HEK293 (cell line): ENCODE results near the gene MED13L.

Source experiments
- CTCF ChIA-PET: fragments of 350-600 bp; formaldehyde crosslinking; extraction: SDS; loops from one replicate; lab custom pipeline; 2021; ENCODE audit warnings: antibody characterized with exemption; lab: Yijun Ruan, JAX
- POLR2A ChIA-PET: fragments of 300-600 bp; formaldehyde crosslinking; extraction: SDS; loops from one replicate; lab custom pipeline; 2020; ENCODE audit warnings: antibody characterized with exemption, inconsistent platforms; lab: Yijun Ruan, JAX
- H3K27ac ChIP-seq: fragments of 200-500 bp; sonication (Bioruptor generic); 2 replicates; pipeline ENCODE4 v1.5.1; 2014; ENCODE audit warnings: low read depth, low read length, control low read depth, inconsistent platforms; ENCODE audit errors: extremely low read depth
- H3K36me3 ChIP-seq, 2 experiments: fragments of 200-500 bp in 1 of 2; sonication (Bioruptor generic) in 1 of 2; 1 replicate in 1 of 2; 2 replicates in 1 of 2; pipeline ENCODE4 v1.5.1; 2014 to 2017; ENCODE audit warnings: inconsistent platforms in 2 of 2, low read length in 2 of 2; ENCODE audit not compliant: control insufficient read depth in 2 of 2, insufficient read depth in 1 of 2
- H3K4me1 ChIP-seq: fragments of 200-500 bp; sonication (Bioruptor generic); 2 replicates; pipeline ENCODE4 v1.5.1; 2014; ENCODE audit warnings: mild to moderate bottlenecking, low read length, inconsistent platforms; ENCODE audit not compliant: control insufficient read depth, insufficient read depth
- H3K4me3 ChIP-seq: 2 replicates; pipeline ENCODE4 v1.5.1; 2011; ENCODE audit warnings: low read depth, mild to moderate bottlenecking, control low read depth, low read length, moderate library complexity
- H3K9me3 ChIP-seq: fragments of 200-500 bp; sonication (Bioruptor generic); 2 replicates; pipeline ENCODE4 v1.5.1; 2014; ENCODE audit warnings: low read depth, low read length, inconsistent platforms; ENCODE audit not compliant: control insufficient read depth, insufficient read depth
- GLI2 ChIP-seq: fragments of 450-650 bp; formaldehyde crosslinking; IDR thresholded peaks from 2 replicates; pipeline ENCODE4; 2017; ENCODE audit warnings: missing biosample characterization, missing genetic modification characterization, low read depth, borderline replicate concordance
- KLF16 ChIP-seq: fragments of 450-650 bp; formaldehyde crosslinking; IDR thresholded peaks from 2 replicates; pipeline ENCODE4 v1.5.1; 2017; ENCODE audit warnings: missing biosample characterization, missing genetic modification characterization
- MYNN ChIP-seq: fragments of 450-650 bp; formaldehyde crosslinking; IDR thresholded peaks from 2 replicates; pipeline ENCODE4 v1.5.1; 2016; ENCODE audit warnings: missing biosample characterization, missing genetic modification characterization, borderline replicate concordance
- PATZ1 ChIP-seq: fragments of 450-650 bp; formaldehyde crosslinking; IDR thresholded peaks from 2 replicates; pipeline ENCODE4 v1.5.1; 2016; ENCODE audit warnings: missing biosample characterization, missing genetic modification characterization
- SP2 ChIP-seq: fragments of 450-650 bp; formaldehyde crosslinking; IDR thresholded peaks from 2 replicates; pipeline ENCODE4 v1.5.1; 2016; ENCODE audit warnings: missing biosample characterization, missing genetic modification characterization
- TRIM28 ChIP-seq: IDR thresholded peaks from 2 replicates; pipeline ENCODE4 v1.6.1; 2011; ENCODE audit warnings: low read length, control low read depth, borderline replicate concordance
- ZBTB11 ChIP-seq: fragments of 450-650 bp; formaldehyde crosslinking; conservative IDR thresholded peaks from 2 replicates; pipeline ENCODE4 v1.5.1; 2016; ENCODE audit warnings: low read depth, missing biosample characterization, missing genetic modification characterization
- ZBTB21 ChIP-seq: fragments of 450-650 bp; formaldehyde crosslinking; IDR thresholded peaks from 2 replicates; pipeline ENCODE4 v1.5.1; 2017; ENCODE audit warnings: missing biosample characterization, missing genetic modification characterization
- ZBTB49 ChIP-seq: fragments of 450-650 bp; formaldehyde crosslinking; IDR thresholded peaks from 2 replicates; pipeline ENCODE4 v1.5.1; 2016; ENCODE audit warnings: missing biosample characterization, missing genetic modification characterization, low read depth
- ZBTB8A ChIP-seq: fragments of 450-650 bp; formaldehyde crosslinking; IDR thresholded peaks from 2 replicates; pipeline ENCODE4 v1.5.1; 2016; ENCODE audit warnings: missing biosample characterization, missing genetic modification characterization
- ZFP37 ChIP-seq: fragments of 450-650 bp; formaldehyde crosslinking; IDR thresholded peaks from 2 replicates; pipeline ENCODE4 v1.5.1; 2016; ENCODE audit warnings: missing biosample characterization, missing genetic modification characterization
- ZNF112 ChIP-seq: fragments of 450-650 bp; formaldehyde crosslinking; IDR thresholded peaks from 2 replicates; pipeline ENCODE4 v1.5.0; 2017; ENCODE audit warnings: missing biosample characterization, missing genetic modification characterization
- ZNF121 ChIP-seq: fragments of 450-650 bp; formaldehyde crosslinking; IDR thresholded peaks from 2 replicates; pipeline ENCODE4 v1.5.1; 2016; ENCODE audit warnings: missing biosample characterization, missing genetic modification characterization
- ZNF133 ChIP-seq: fragments of 450-650 bp; formaldehyde crosslinking; IDR thresholded peaks from 2 replicates; pipeline ENCODE4 v1.5.1; 2016; ENCODE audit warnings: missing biosample characterization, missing genetic modification characterization
- ZNF274 ChIP-seq, 2 experiments: fragments of 200-500 bp in 1 of 2; fragments of 450-650 bp in 1 of 2; sonication (Bioruptor generic) in 1 of 2; formaldehyde crosslinking in 1 of 2; IDR thresholded peaks; 2 replicates each; pipeline versions ENCODE4 v1.5.1 to v1.6.1; 2014 to 2016; ENCODE audit warnings: borderline replicate concordance in 1 of 2, inconsistent platforms in 1 of 2, low read length in 1 of 2, missing biosample characterization in 1 of 2, missing genetic modification characterization in 1 of 2
- ZNF416 ChIP-seq: fragments of 450-650 bp; formaldehyde crosslinking; IDR thresholded peaks from 2 replicates; pipeline ENCODE4 v1.5.1; 2016; ENCODE audit warnings: missing biosample characterization, missing genetic modification characterization
- ZNF449 ChIP-seq: fragments of 450-650 bp; formaldehyde crosslinking; IDR thresholded peaks from 2 replicates; pipeline ENCODE4 v1.5.1; 2017; ENCODE audit warnings: missing biosample characterization, mild to moderate bottlenecking, missing genetic modification characterization, moderate library complexity
- ZNF549 ChIP-seq: fragments of 450-650 bp; IDR thresholded peaks from 2 replicates; pipeline ENCODE4 v1.5.1; 2018; ENCODE audit warnings: missing biosample characterization, missing genetic modification characterization, mild to moderate bottlenecking, inconsistent platforms, moderate library complexity
- ZNF776 ChIP-seq: fragments of 450-650 bp; formaldehyde crosslinking; IDR thresholded peaks from 2 replicates; pipeline ENCODE4 v1.5.0; 2017; ENCODE audit warnings: missing biosample characterization, missing genetic modification characterization, borderline replicate concordance
- ZNF843 ChIP-seq: fragments of 450-650 bp; formaldehyde crosslinking; IDR thresholded peaks from 2 replicates; pipeline ENCODE4 v1.5.1; 2016; ENCODE audit warnings: missing biosample characterization, missing genetic modification characterization

Gene MED13L

GRCh38 chr12:115979851-115980250 lies 297.6 kb downstream of the MED13L start:
- Histone ChIP-seq H3K4me3 (no peak overlapping the region), H3K36me3 (peaks cover 17 to 54% of the 10 kb centered on the region in 2 experiments), H3K4me1 (peaks cover 4% of the 10 kb centered on the region), H3K27ac (no peak overlapping the region), H3K9me3 (no peaks in the 10 kb centered on the region)
- ChIA-PET POLR2A (no interaction called here), CTCF (interaction anchor here (0.7 to 1.5 kb wide), 2 partner anchors 18 to 258 kb away, joined by 3 to 5 read pairs; no protein-coding TSS in a partner anchor)
- no peak for TF ChIP-seq ZNF133 (tag by site-specific recombination)
- TF ChIP-seq ZNF121 (tag by site-specific recombination): no peak
- no peak for TF ChIP-seq GLI2 (tag by site-specific recombination)
- no peak for TF ChIP-seq KLF16 (tag by site-specific recombination)
- no peak for TF ChIP-seq ZBTB8A (tag by site-specific recombination)
- TF ChIP-seq SP2 (tag by site-specific recombination): no peak
- TF ChIP-seq ZNF449 (tag by site-specific recombination): no peak
- TF ChIP-seq ZBTB21: no peak
- no peak for TF ChIP-seq TRIM28
- no peak for TF ChIP-seq ZNF112 (tag by site-specific recombination)
- TF ChIP-seq ZNF274 (IDR thresholded peaks at IDR 0.05; ENCODE audit: low read length): no peak
- TF ChIP-seq ZNF274 (tag by site-specific recombination; IDR thresholded peaks at IDR 0.05; ENCODE audit: borderline replicate concordance): no peak
- no peak for TF ChIP-seq ZFP37
- TF ChIP-seq ZBTB11 (tag by site-specific recombination): no peak
- TF ChIP-seq ZNF549: no peak
- no peak for TF ChIP-seq ZNF416 (tag by site-specific recombination)
- no peak for TF ChIP-seq PATZ1 (tag by site-specific recombination)
- TF ChIP-seq ZNF843: no peak
- no peak for TF ChIP-seq MYNN (tag by site-specific recombination)
- TF ChIP-seq ZBTB49 (tag by site-specific recombination): no peak
- TF ChIP-seq ZNF776 (tag by site-specific recombination): no peak
